ENCODE results near the gene NSUN4. TPM values are rescaled to one million over a fixed set of nuclear protein-coding genes. Genes with fewer than 3 reads are reported as not detected.

The NSUN4 gene
- total RNA-seq, 1 experiment from 2014 or later = 20.4 TPM

- Histone ChIP-seq H3K9ac (ENCODE audit: extremely low read depth, insufficient read length, low read length) (peak overlapping the region; percentile 1), H3K14ac (ENCODE audit: insufficient read depth, low read length) (no peak overlapping the region; the same call in 1 of the 2 replicates)
Observed at GRCh38 chr1:46394872-46395465, 54.4 kb downstream of the NSUN4 start.

More at GRCh38 chr1:46394872-46395465, 54.4 kb downstream of the NSUN4 start:
- peak overlapping the region; percentile 82 to 91 for H3K4me3 Mint-ChIP-seq
- H3K79me2 ChIP-seq (ENCODE audit: insufficient read depth, low read length) = no peaks in the 10 kb centered on the region; the same call in 1 of the 2 replicates
- H3K79me1 ChIP-seq (ENCODE audit: insufficient read depth, low read depth, low read length, poor library complexity, severe bottlenecking) = no peaks in the 10 kb centered on the region
- no peak overlapping the region for H3K56ac ChIP-seq (ENCODE audit: insufficient read length, low read depth, low read length)
- H2BK20ac ChIP-seq (ENCODE audit: low read depth, low read length, poor library complexity, severe bottlenecking) = no peak overlapping the region
- no peak overlapping the region for H3K18ac ChIP-seq (ENCODE audit: insufficient read length, low read depth, low read length)
- no peak overlapping the region for H3K23ac ChIP-seq (ENCODE audit: insufficient read length, low read depth, low read length)
- H3T11ph ChIP-seq (ENCODE audit: low read length) = no peak overlapping the region
- peaks cover 11 to 19% (median 17%) of the 10 kb centered on the region in 3 experiments for H3K36me3 Mint-ChIP-seq (ENCODE audit: insufficient read depth in 1 of 3, low read depth in 3 of 3)
- no peak overlapping the region for H2BK120ac ChIP-seq (ENCODE audit: low read depth, low read length, poor library complexity, severe bottlenecking)
- no peak overlapping the region for H2AFZ ChIP-seq (ENCODE audit: low read length)
- H4K8ac ChIP-seq (replicated peaks; ENCODE audit: insufficient read length, low read depth, low read length) = no peak overlapping the region
- no peak overlapping the region for H2BK15ac ChIP-seq (ENCODE audit: low read depth, low read length)
- WGBS (ENCODE audit: extremely low coverage, insufficient read length, low lambda C conversion rate) = no CpG with 5 or more reads among the region's 17 CpGs
- H3K27ac Mint-ChIP-seq = no peak overlapping the region
- H2BK12ac ChIP-seq (ENCODE audit: insufficient read length, low read depth, low read length) = no peak overlapping the region
- peaks cover 55% of the 10 kb centered on the region for H3K27me3 Mint-ChIP-seq (ENCODE audit: low read depth)
- H2AK5ac ChIP-seq (ENCODE audit: insufficient read length, low read length) = no peak overlapping the region
- H3K4me1 ChIP-seq (ENCODE audit: insufficient read depth, low read length) = peaks cover 5% of the 10 kb centered on the region
- H4K5ac ChIP-seq (ENCODE audit: insufficient read length, low read depth, low read length) = no peak overlapping the region
- H3K4ac ChIP-seq (ENCODE audit: low read depth, low read length) = no peak overlapping the region
- peaks cover 23 to 24% of the 10 kb centered on the region in 2 experiments for H3K9me3 Mint-ChIP-seq
- H3K9me3 ChIP-seq (ENCODE audit: control insufficient read depth, low read depth, low read length) = peaks cover 10% of the 10 kb centered on the region
- H2BK5ac ChIP-seq (ENCODE audit: insufficient read length, low read length) = no peak overlapping the region
- TF ChIP-seq, protein P1, sequence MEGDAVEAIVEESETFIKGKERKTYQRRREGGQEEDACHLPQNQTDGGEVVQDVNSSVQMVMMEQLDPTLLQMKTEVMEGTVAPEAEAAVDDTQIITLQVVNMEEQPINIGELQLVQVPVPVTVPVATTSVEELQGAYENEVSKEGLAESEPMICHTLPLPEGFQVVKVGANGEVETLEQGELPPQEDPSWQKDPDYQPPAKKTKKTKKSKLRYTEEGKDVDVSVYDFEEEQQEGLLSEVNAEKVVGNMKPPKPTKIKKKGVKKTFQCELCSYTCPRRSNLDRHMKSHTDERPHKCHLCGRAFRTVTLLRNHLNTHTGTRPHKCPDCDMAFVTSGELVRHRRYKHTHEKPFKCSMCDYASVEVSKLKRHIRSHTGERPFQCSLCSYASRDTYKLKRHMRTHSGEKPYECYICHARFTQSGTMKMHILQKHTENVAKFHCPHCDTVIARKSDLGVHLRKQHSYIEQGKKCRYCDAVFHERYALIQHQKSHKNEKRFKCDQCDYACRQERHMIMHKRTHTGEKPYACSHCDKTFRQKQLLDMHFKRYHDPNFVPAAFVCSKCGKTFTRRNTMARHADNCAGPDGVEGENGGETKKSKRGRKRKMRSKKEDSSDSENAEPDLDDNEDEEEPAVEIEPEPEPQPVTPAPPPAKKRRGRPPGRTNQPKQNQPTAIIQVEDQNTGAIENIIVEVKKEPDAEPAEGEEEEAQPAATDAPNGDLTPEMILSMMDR (conservative IDR thresholded peaks at IDR 0.05) = no peak
- peaks cover 4% of the 10 kb centered on the region; the same call in 1 of the 2 replicates for H3K27me3 ChIP-seq (ENCODE audit: insufficient read depth, low read length)
- no peaks in the 10 kb centered on the region for H4K20me1 ChIP-seq (ENCODE audit: control insufficient read depth, insufficient read depth, insufficient read length)
- H3K27ac ChIP-seq (ENCODE audit: insufficient read length, low read depth, low read length) = no peak overlapping the region
- H4K91ac ChIP-seq (ENCODE audit: insufficient read length, low read depth, low read length) = no peak overlapping the region
- DNase-seq = no peak
- H3K23me2 ChIP-seq (ENCODE audit: insufficient read length, low read depth, low read length, poor library complexity, severe bottlenecking) = peaks cover 6% of the 10 kb centered on the region
- peak overlapping the region; percentile 56 for H3K4me2 ChIP-seq (ENCODE audit: insufficient read depth, insufficient read length, low read length)
- peaks cover 23 to 41% of the 10 kb centered on the region in 2 experiments for H3K4me1 Mint-ChIP-seq
